ENCODE measurements around the gene HTR7.
"Not testable (repeated sequence)": the region's sequence is repeated elsewhere in the genome, so short reads cannot be mapped to it uniquely, and the experiment has no call there.

HTR7 gene

DNA sequence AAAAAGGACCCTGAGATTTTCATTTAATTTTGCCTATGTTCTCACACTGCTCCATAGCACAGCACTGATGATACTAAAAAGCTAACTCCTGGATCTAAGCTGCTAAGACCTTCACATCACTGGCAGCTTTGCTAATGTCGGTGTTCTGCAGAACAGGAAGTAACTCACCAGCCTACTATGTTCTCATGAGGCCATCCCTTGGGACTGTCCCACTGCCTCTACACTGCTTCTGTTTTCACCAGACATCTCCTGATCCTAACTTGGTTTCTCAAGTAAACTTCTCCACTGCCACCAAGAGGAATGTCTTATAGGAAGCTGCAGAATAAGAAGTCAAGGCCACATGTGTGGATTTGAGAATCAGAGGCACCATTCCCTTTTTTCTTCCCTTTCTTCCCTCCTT, 15.1 kb downstream of the HTR7 start:
- Histone ChIP-seq H3K36me3 (no peaks in the 10 kb centered on the region), H3K9me3 (0 out of 2 replicates have a peak, but pooled peaks cover 3% of the 10 kb centered on the region), H3K4me2 (peak overlapping the region; percentile 11; the same call in 1 of the 2 replicates), H3K4me3 (no peak overlapping the region), H3K9ac (no peak overlapping the region), H4K20me1 (no peaks in the 10 kb centered on the region), H3K4me1 (peaks cover 10% of the 10 kb centered on the region), H3K27ac (no peak overlapping the region), H3K27me3 (no peaks in the 10 kb centered on the region)
- TF ChIP-seq Cebpa-rat (IDR thresholded peaks at IDR 0.05): no peak

GRCh38 chr10:90837486-90837885, 20.4 kb downstream of the HTR7 start:
- Histone ChIP-seq H3K4me2 (no peak overlapping the region), H3K4me1 (peaks cover under 1% of the 10 kb centered on the region; the same call in 1 of the 2 replicates), H3K27me3 (no peaks in the 10 kb centered on the region), H3K9ac (no peak overlapping the region), H4K20me1 (no peaks in the 10 kb centered on the region), H3K9me3 (peaks cover 5% of the 10 kb centered on the region; the same call in 1 of the 2 replicates), H3K4me3 (no peak overlapping the region), H3K36me3 (no peaks in the 10 kb centered on the region), H3K27ac (no peak overlapping the region)
- no peak for TF ChIP-seq Cebpa-rat (IDR thresholded peaks at IDR 0.05)

DNA sequence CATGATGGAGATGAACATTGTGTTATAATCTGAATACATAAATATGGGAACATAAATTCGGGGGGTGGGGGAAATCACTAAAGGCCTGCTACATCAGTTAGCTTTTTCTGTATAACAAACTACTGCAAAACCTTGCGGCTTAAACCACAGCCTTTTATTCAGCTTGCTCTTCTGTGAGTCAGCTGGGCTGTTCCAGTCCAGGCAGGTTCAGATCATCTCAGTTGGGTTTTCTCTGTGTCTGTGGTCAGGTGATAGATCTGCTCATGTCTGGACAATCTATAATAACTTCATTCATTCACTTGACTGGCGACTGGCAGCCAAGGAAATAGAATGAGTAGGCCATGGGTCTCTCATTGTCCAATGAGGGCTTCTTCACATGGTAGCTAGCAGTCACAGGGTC, 23.5 kb downstream of the HTR7 start:
- no peak overlapping the region for H3K4me2 ChIP-seq
- H4K20me1 ChIP-seq: no peaks in the 10 kb centered on the region
- no peak overlapping the region for H3K4me3 ChIP-seq
- H3K9ac ChIP-seq: no peak overlapping the region
- no peaks in the 10 kb centered on the region for H3K36me3 ChIP-seq
- H3K9me3 ChIP-seq: peaks cover 20% of the 10 kb centered on the region
- no peak overlapping the region for H3K27ac ChIP-seq
- no peak for TF ChIP-seq Cebpa-rat (IDR thresholded peaks at IDR 0.05)
- no peaks in the 10 kb centered on the region for H3K27me3 ChIP-seq
- no peaks in the 10 kb centered on the region for H3K4me1 ChIP-seq

DNA sequence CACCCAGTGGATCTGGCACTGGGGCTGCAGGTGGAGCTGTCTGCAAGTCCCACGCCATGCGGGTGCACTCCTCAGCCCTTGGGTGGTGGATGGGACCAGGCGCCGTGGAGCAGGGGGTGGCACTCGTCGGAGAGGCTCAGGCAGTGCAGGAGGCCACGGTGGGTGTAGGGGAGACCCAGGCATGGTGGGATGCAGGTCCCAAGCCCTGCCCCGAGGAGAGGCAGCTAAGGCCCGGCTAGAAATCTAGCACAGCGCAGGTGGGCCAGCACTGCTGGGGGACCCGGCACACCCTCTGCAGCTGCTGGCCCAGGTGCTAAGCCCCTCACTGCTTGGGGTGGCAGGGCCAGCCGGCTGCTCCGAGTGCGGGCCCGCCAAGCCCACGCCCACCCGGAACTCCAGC, 25.7 kb downstream of the HTR7 start:
- H3K36me3 ChIP-seq: no peaks in the 10 kb centered on the region
- no peaks in the 10 kb centered on the region for H4K20me1 ChIP-seq
- peaks cover 20% of the 10 kb centered on the region for H3K9me3 ChIP-seq
- H3K4me2 ChIP-seq: no peak overlapping the region
- H3K9ac ChIP-seq: no peak overlapping the region
- no peak overlapping the region for H3K27ac ChIP-seq
- no peaks in the 10 kb centered on the region for H3K4me1 ChIP-seq
- TF ChIP-seq Cebpa-rat (IDR thresholded peaks at IDR 0.05): no peak
- no peak overlapping the region for H3K4me3 ChIP-seq
- no peaks in the 10 kb centered on the region for H3K27me3 ChIP-seq

- no peak overlapping the region for H3K9ac ChIP-seq
- no peaks in the 10 kb centered on the region for H3K4me1 ChIP-seq
- H3K4me2 ChIP-seq: no peak overlapping the region
- H4K20me1 ChIP-seq: no peaks in the 10 kb centered on the region
- no peaks in the 10 kb centered on the region for H3K27me3 ChIP-seq
- no peak for TF ChIP-seq Cebpa-rat (IDR thresholded peaks at IDR 0.05)
- H3K36me3 ChIP-seq: no peaks in the 10 kb centered on the region
- no peak overlapping the region for H3K4me3 ChIP-seq
- peaks cover 43% of the 10 kb centered on the region for H3K9me3 ChIP-seq
- H3K27ac ChIP-seq: no peak overlapping the region
Observed at GRCh38 chr10:90822508-90822907, 35.3 kb downstream of the HTR7 start.

GRCh38 chr10:90821864-90822263, 36.0 kb downstream of the HTR7 start:
- peaks cover 43% of the 10 kb centered on the region for H3K9me3 ChIP-seq
- not testable (repeated sequence) for H4K20me1 ChIP-seq, H3K9ac ChIP-seq

GRCh38 chr10:90819911-90820310, 37.9 kb downstream of the HTR7 start:
- Histone ChIP-seq H3K27ac (no peak overlapping the region), H3K9ac (no peak overlapping the region), H3K9me3 (peaks cover 43% of the 10 kb centered on the region), H3K4me3 (no peak overlapping the region), H4K20me1 (no peaks in the 10 kb centered on the region), H3K36me3 (no peaks in the 10 kb centered on the region), H3K4me1 (no peaks in the 10 kb centered on the region), H3K27me3 (no peaks in the 10 kb centered on the region), H3K4me2 (no peak overlapping the region)
- no peak for TF ChIP-seq Cebpa-rat (IDR thresholded peaks at IDR 0.05)

More at GRCh38 chr10:90821864-90822263, 36.0 kb downstream of the HTR7 start:
- not testable (repeated sequence) for H3K27me3 ChIP-seq, H3K4me2 ChIP-seq, H3K4me1 ChIP-seq, H3K27ac ChIP-seq, H3K36me3 ChIP-seq, H3K4me3 ChIP-seq

DNA sequence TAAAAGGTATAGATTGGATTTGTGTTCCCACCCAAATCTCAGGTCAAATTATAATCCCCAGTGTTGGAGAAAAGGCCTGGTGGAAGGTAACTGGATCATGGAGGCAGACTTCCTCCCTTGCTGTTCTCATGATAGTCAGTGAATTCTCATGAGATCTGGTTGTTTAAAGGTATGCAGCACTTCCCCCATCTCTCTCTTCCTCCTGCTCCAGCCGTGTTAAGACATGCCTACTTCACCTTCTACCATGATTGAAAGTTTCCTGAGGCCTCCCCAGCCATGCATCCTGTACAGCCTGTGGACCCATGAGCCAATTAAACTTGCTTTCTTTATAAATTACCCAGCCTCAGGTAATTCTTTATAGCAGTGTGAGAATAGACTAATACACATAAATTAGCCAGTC, 39.1 kb downstream of the HTR7 start:
- no peaks in the 10 kb centered on the region for H3K36me3 ChIP-seq
- H3K27me3 ChIP-seq: no peaks in the 10 kb centered on the region
- H4K20me1 ChIP-seq: no peaks in the 10 kb centered on the region
- H3K4me2 ChIP-seq: no peak overlapping the region
- no peak for TF ChIP-seq Cebpa-rat (IDR thresholded peaks at IDR 0.05)
- H3K9me3 ChIP-seq: peaks cover 32% of the 10 kb centered on the region
- H3K4me1 ChIP-seq: no peaks in the 10 kb centered on the region
- no peak overlapping the region for H3K27ac ChIP-seq
- no peak overlapping the region for H3K9ac ChIP-seq
- H3K4me3 ChIP-seq: no peak overlapping the region

DNA sequence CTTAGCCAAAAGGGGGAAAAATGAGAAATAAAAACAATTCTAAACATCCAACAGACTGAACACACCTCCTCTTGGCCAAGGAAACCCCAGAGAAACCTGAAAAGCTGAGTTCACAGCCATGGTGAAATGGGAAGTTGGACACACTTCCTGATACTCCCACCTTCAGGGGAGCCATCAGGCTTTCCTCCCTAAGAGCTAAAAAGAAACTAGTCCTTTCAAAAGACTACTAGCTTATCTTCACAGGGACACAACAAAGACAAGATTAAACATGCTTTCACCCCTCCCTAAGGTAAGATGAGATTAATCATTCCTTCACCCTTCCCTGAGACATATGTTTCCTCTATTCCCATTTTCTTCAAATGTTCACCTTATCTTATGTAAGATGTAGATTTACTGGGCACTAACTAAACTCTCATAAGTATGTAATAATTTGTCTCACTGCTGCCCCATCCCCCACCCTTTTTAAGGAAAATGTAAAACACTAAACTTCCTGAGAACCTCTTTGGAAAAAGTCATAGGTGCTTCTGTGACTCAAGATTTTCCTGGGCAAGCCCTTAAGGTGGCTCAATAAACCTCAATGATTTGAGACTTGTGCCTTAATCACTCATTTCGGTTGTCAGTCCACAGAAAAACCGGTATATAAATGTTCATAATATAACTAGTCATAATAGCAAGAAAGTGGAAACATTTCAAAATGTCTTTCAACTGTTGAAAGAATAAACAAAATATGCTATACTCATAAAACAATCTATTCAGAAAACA, 40.5 kb downstream of the HTR7 start:
- Histone ChIP-seq H3K4me3 (no peak overlapping the region), H3K27ac (no peak overlapping the region), H3K9ac (no peak overlapping the region), H3K27me3 (no peaks in the 10 kb centered on the region), H4K20me1 (no peaks in the 10 kb centered on the region), H3K9me3 (peaks cover 19% of the 10 kb centered on the region), H3K4me1 (no peaks in the 10 kb centered on the region), H3K36me3 (no peaks in the 10 kb centered on the region), H3K4me2 (no peak overlapping the region)
- no peak for TF ChIP-seq Cebpa-rat (IDR thresholded peaks at IDR 0.05)

GRCh38 chr10:90816466-90816865, 41.4 kb downstream of the HTR7 start:
- Histone ChIP-seq H3K4me3 (no peak overlapping the region), H4K20me1 (no peaks in the 10 kb centered on the region), H3K9ac (no peak overlapping the region), H3K27me3 (no peaks in the 10 kb centered on the region), H3K9me3 (peaks cover 10% of the 10 kb centered on the region), H3K4me2 (no peak overlapping the region), H3K27ac (no peak overlapping the region), H3K36me3 (no peaks in the 10 kb centered on the region), H3K4me1 (no peaks in the 10 kb centered on the region)
- no peak for TF ChIP-seq Cebpa-rat (IDR thresholded peaks at IDR 0.05)

All from BLaER1 (cell line).